K562 (cell line): ENCODE results near the gene GDF9. TPM values are rescaled to one million over a fixed set of nuclear protein-coding genes. Genes with fewer than 3 reads are reported as not detected.

ENCODE experiments used
- CCAR2 ChIP-seq: fragments of 200-400 bp; formaldehyde crosslinking; IDR thresholded peaks from 2 replicates; pipeline ENCODE4 v1.6.1; 2017; ENCODE audit warnings: mild to moderate bottlenecking, low read depth, low read length
- CREM ChIP-seq: IDR thresholded peaks from 2 replicates; pipeline ENCODE4 v1.6.1; 2014; ENCODE audit warnings: antibody characterized with exemption, low read depth
- FOXA1 ChIP-seq: fragments of 450-650 bp; IDR thresholded peaks from 2 replicates; pipeline ENCODE4 v1.6.1; 2016; ENCODE audit warnings: mild to moderate bottlenecking, borderline replicate concordance
- FOXJ2 ChIP-seq: fragments of 200-800 bp; sonication (Bioruptor generic); IDR thresholded peaks from 2 replicates; pipeline ENCODE4 v1.6.1; 2016; ENCODE audit warnings: missing genetic modification characterization, missing compliant biosample characterization
- FOXK2 ChIP-seq, 2 experiments: fragments of 450-650 bp; IDR thresholded peaks in 1 of 2; conservative IDR thresholded peaks in 1 of 2; 2 replicates each; pipeline ENCODE4 v1.6.1; 2016; ENCODE audit warnings: low read depth in 2 of 2, mild to moderate bottlenecking in 1 of 2
- IRF2 ChIP-seq: sonication (generic); formaldehyde crosslinking; IDR thresholded peaks from 2 replicates; pipeline ENCODE4 v1.8.1; 2022; ENCODE audit warnings: mild to moderate bottlenecking, missing genetic modification reagents
- MCM3 ChIP-seq: fragments of 450-650 bp; IDR thresholded peaks from 2 replicates; pipeline ENCODE4 v1.6.1; 2016
- NFE2L1 ChIP-seq: fragments of 450-650 bp; IDR thresholded peaks from 2 replicates; pipeline ENCODE4 v1.6.1; 2016; ENCODE audit warnings: missing genetic modification characterization, low read depth, mild to moderate bottlenecking, missing compliant biosample characterization, moderate library complexity, borderline replicate concordance
- NFYB ChIP-seq: IDR thresholded peaks from 2 replicates; pipeline ENCODE4 v1.6.1; 2011; ENCODE audit warnings: mild to moderate bottlenecking, moderate library complexity; ENCODE audit not compliant: insufficient read length; ENCODE audit errors: extremely low read depth
- SOX6 ChIP-seq: fragments of 450-650 bp; IDR thresholded peaks from 2 replicates; pipeline ENCODE4 v1.6.1; 2014; ENCODE audit warnings: mild to moderate bottlenecking
- TAL1 ChIP-seq: fragments of 450-650 bp; IDR thresholded peaks from 2 replicates; pipeline ENCODE4 v1.6.1; 2016; ENCODE audit warnings: mild to moderate bottlenecking
- TRIM24 ChIP-seq, 2 experiments: fragments of 450-650 bp; IDR thresholded peaks; 2 replicates each; pipeline ENCODE4 v1.6.1; 2016
- ZFP36 ChIP-seq: fragments of 150-350 bp; IDR thresholded peaks from 2 replicates; pipeline ENCODE4 v1.6.1; 2018; ENCODE audit warnings: low read length, low read depth; ENCODE audit not compliant: partially characterized antibody
- ZFX ChIP-seq: sonication (generic); formaldehyde crosslinking; IDR thresholded peaks from 2 replicates; pipeline ENCODE4 v1.8.0; 2022; ENCODE audit warnings: mild to moderate bottlenecking, missing genetic modification reagents, moderate library complexity
- ZHX1 ChIP-seq: fragments of 150-350 bp; conservative IDR thresholded peaks from 2 replicates; pipeline ENCODE4 v1.6.1; 2014; ENCODE audit warnings: low read length
- ZNF143 ChIP-seq: sonication (generic); formaldehyde crosslinking; IDR thresholded peaks from 2 replicates; pipeline ENCODE4 v1.9.0; 2022; ENCODE audit warnings: mild to moderate bottlenecking, missing genetic modification reagents
- ZNF551 ChIP-seq: fragments of 250-450 bp; sonication (Bioruptor Pico); IDR thresholded peaks from 2 replicates; pipeline ENCODE4 v1.5.0; 2021; ENCODE audit warnings: mild to moderate bottlenecking, moderate library complexity
- ZNF586 ChIP-seq: fragments of 450-650 bp; formaldehyde crosslinking; conservative IDR thresholded peaks from 2 replicates; pipeline ENCODE4 v1.4.0; 2020; ENCODE audit warnings: mild to moderate bottlenecking, moderate library complexity
- ZNF589 ChIP-seq: fragments of 200-800 bp; sonication (Bioruptor generic); IDR thresholded peaks from 2 replicates; pipeline ENCODE4 v1.6.1; 2016; ENCODE audit warnings: low read depth, missing genetic modification characterization, missing compliant biosample characterization
- ZNF778 ChIP-seq: fragments of 450-650 bp; formaldehyde crosslinking; IDR thresholded peaks from 2 replicates; pipeline ENCODE4 v1.4.0; 2020; ENCODE audit warnings: mild to moderate bottlenecking, moderate library complexity
- polyA plus RNA-seq, 8 experiments: library from polyadenylated mRNA; depleted of rRNA in 4 of 8; stranded (reverse) in 5 of 8; unstranded in 3 of 8; fragments of >200 nt; fragmentation: Nextera tagmentation in 2 of 8; fragmentation: Illumina TruSeq in 1 of 8; extraction: Ambion mirVana in 2 of 8; extraction: Trizol in 1 of 8; gene quantifications; 2 replicates each; pipeline versions ENCODE4 v1.2.1 to v1.2.3, GENCODE V29; 2011 to 2014; ENCODE audit warnings: inconsistent platforms in 1 of 8, missing spikeins in 1 of 8
- total RNA-seq, 7 experiments: library from RNA; depleted of rRNA in 6 of 7; stranded (reverse); fragments of >200 nt in 6 of 7; fragmentation: Illumina TruSeq in 2 of 7; extraction: Trizol in 2 of 7; gene quantifications; 2 replicates each; pipeline versions ENCODE4 v1.2.1 to v1.2.3, GENCODE V29; 2011 to 2021; ENCODE audit warnings: low replicate concordance in 1 of 7
- TF ChIP-seq, protein P1 (sequence below), 3 experiments: fragments of 200-800 bp in 1 of 3; sonication (Bioruptor generic) in 1 of 3; sonication (generic) in 1 of 3; formaldehyde crosslinking in 1 of 3; IDR thresholded peaks; 2 replicates each; pipeline versions ENCODE4 v1.6.1 to v1.8.0; 2016 to 2022; ENCODE audit warnings: mild to moderate bottlenecking in 2 of 3, missing compliant biosample characterization in 2 of 3, missing genetic modification characterization in 2 of 3, missing genetic modification reagents in 1 of 3
- TF ChIP-seq, protein P2 (sequence below): fragments of 450-650 bp; IDR thresholded peaks from 2 replicates; pipeline ENCODE4 v1.6.1; 2018; ENCODE audit warnings: mild to moderate bottlenecking, low read depth; ENCODE audit not compliant: partially characterized antibody

The GDF9 gene
- total and polyA plus RNA-seq, 9 of the 15 experiments (the other 6 are each of a cell fraction or from before 2014, with no cell fraction given) = 0.10 to 0.70 (median 0.20) TPM; not detected in 1

DNA sequence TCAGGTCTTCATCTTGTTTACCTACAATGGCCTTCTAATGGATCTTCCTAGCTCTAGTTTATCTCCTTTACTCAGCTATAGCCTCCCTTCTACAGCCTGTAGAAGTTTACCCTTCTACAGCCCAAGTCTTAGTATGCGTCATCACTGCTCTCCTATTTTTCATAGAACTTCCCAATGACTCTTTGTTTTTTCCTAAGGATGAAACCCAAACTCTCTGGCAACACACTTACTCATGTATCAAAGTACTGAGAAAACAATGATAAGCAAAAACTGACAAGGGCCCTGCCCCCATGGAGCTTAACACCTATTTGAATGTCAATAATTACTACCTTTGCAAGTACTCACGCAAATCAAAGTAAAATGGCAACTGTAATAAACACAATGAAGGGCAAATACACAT lies 40.9 kb upstream of the GDF9 start (continued):
- TF ChIP-seq ZNF589 (CRISPR knock-in tag) (no peak), CCAR2 (no peak), FOXK2 (conservative IDR thresholded peaks at IDR 0.05 in 1 of 2, IDR thresholded peaks at IDR 0.05 in 1 of 2; ENCODE audit: low read depth in 2 of 2) (peak; percentile 38 to 39; a peak in 1 of 4 replicates), IRF2 (CRISPR knock-in tag) (no peak), ZHX1 (no peak), ZNF143 (CRISPR knock-in tag) (no peak), FOXA1 (peak; percentile 7; the same call in 1 of the 2 replicates), CREM (no peak), SOX6 (no peak), ZFX (CRISPR knock-in tag) (no peak), MCM3 (no peak), NFE2L1 (tag) (no peak), TRIM24 (IDR thresholded peaks at IDR 0.05) (0 out of 4 replicates have a peak, but pooled peaks of 1 of the 2 experiments have one; percentile 21), ZNF551 (no peak), ZNF586 (no peak), ZNF778 (CRISPR knock-in tag) (no peak), NFYB (no peak), FOXJ2 (tag) (no peak), ZFP36 (no peak), TAL1 (0 out of 2 replicates have a peak, but pooled peaks have one; percentile 7)
- TF ChIP-seq, protein P1, sequence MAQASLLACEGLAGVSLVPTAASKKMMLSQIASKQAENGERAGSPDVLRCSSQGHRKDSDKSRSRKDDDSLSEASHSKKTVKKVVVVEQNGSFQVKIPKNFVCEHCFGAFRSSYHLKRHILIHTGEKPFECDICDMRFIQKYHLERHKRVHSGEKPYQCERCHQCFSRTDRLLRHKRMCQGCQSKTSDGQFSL (CRISPR knock-in tag; IDR thresholded peaks at IDR 0.05) = no peak
- TF ChIP-seq, protein P1 (tag; IDR thresholded peaks at IDR 0.05) = no peak
- TF ChIP-seq, protein P2, sequence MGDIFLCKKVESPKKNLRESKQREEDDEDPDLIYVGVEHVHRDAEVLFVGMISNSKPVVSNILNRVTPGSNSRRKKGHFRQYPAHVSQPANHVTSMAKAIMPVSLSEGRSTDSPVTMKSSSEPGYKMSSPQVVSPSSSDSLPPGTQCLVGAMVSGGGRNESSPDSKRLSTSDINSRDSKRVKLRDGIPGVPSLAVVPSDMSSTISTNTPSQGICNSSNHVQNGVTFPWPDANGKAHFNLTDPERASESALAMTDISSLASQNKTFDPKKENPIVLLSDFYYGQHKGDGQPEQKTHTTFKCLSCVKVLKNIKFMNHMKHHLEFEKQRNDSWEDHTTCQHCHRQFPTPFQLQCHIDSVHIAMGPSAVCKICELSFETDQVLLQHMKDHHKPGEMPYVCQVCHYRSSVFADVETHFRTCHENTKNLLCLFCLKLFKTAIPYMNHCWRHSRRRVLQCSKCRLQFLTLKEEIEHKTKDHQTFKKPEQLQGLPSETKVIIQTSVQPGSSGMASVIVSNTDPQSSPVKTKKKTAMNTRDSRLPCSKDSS = no peak
